ENCODE results near the gene LAMB1.
"Not testable (repeated sequence)": the region's sequence is repeated elsewhere in the genome, so short reads cannot be mapped to it uniquely, and the experiment has no call there.

The LAMB1 gene

GRCh38 chr7:107909445-107909844 is 93.5 kb downstream of the LAMB1 start:
- no peak for DNase-seq

- no peak for DNase-seq
Observed at GRCh38 chr7:107907790-107908189, 95.2 kb downstream of the LAMB1 start.

- DNase-seq, result no peak
Observed at GRCh38 chr7:107902381-107902780, 100.6 kb downstream of the LAMB1 start.

GRCh38 chr7:107900496-107901015 is 102.4 kb downstream of the LAMB1 start:
- DNase-seq, result no peak

GRCh38 chr7:107898997-107899594 is 103.9 kb downstream of the LAMB1 start:
- DNase-seq, result no peak

- not testable (repeated sequence) for DNase-seq
Observed at GRCh38 chr7:107892367-107892741, 110.6 kb downstream of the LAMB1 start.

- no peak for DNase-seq
Observed at GRCh38 chr7:107891636-107892366, 111.2 kb downstream of the LAMB1 start.

- peak; percentile 72 to 88 for DNase-seq
Observed at GRCh38 chr7:107890962-107891635, 111.9 kb downstream of the LAMB1 start, which contains the start of gene DLD. DLD (plus strand) TSS chr7:107891183; CDS start chr7:107891251, 68 bp downstream.

- no peak for DNase-seq
Observed at GRCh38 chr7:107890493-107890961, 112.4 kb downstream of the LAMB1 start.

- DNase-seq, result no peak
Observed at GRCh38 chr7:107889992-107890391, 113.0 kb downstream of the LAMB1 start.

- DNase-seq, result not testable (repeated sequence)
Observed at GRCh38 chr7:107887827-107888226, 115.1 kb downstream of the LAMB1 start.

GRCh38 chr7:107884066-107884818 is 118.7 kb downstream of the LAMB1 start:
- DNase-seq, result no peak

GRCh38 chr7:107882766-107883165 is 120.2 kb downstream of the LAMB1 start:
- DNase-seq, result no peak

GRCh38 chr7:107879400-107880035 is 123.4 kb downstream of the LAMB1 start:
- peak in 1 of 2 experiments; percentile 69 for DNase-seq

- no peak for DNase-seq
Observed at GRCh38 chr7:107878636-107879035, 124.3 kb downstream of the LAMB1 start.

- DNase-seq, result no peak
Observed at GRCh38 chr7:107877731-107878382, 125.1 kb downstream of the LAMB1 start.

- no peak for DNase-seq
Observed at GRCh38 chr7:107876916-107877315, 126.0 kb downstream of the LAMB1 start.

- peak in 1 of 2 experiments; percentile 59 for DNase-seq
Observed at GRCh38 chr7:107874605-107875446, 128.1 kb downstream of the LAMB1 start.

- DNase-seq, result no peak
Observed at GRCh38 chr7:107874111-107874510, 128.8 kb downstream of the LAMB1 start.

Data from SW 1271 (cell line).